IgD-negative memory B cell (primary cell): ENCODE measurements around the gene NEUROG2. TPM values are rescaled to one million over a fixed set of nuclear protein-coding genes. Genes with fewer than 3 reads are reported as not detected.
"Not testable (repeated sequence)": the region's sequence is repeated elsewhere in the genome, so short reads cannot be mapped to it uniquely, and the experiment has no call there.

Source experiments
- H3K27ac Mint-ChIP-seq, 3 donors: one replicate each; pipeline ENCODE4 v1.8.0; 2020 to 2022; ENCODE audit warnings: mild to moderate bottlenecking in 3 of 3, mixed read lengths in 3 of 3, moderate library complexity in 1 of 3
- H3K27me3 Mint-ChIP-seq: one replicate; pipeline ENCODE4 v1.8.0; 2021; ENCODE audit warnings: mixed read lengths
- H3K36me3 Mint-ChIP-seq: one replicate; pipeline ENCODE4 v1.8.0; 2020; ENCODE audit warnings: mild to moderate bottlenecking, mixed read lengths
- H3K4me1 Mint-ChIP-seq, 3 donors: one replicate each; pipeline ENCODE4 v1.8.0; 2020 to 2022; ENCODE audit warnings: mixed read lengths in 3 of 3, mild to moderate bottlenecking in 1 of 3
- H3K4me3 Mint-ChIP-seq, 4 donors: one replicate each; pipeline ENCODE4 v1.8.0; 2020 to 2022; ENCODE audit warnings: mild to moderate bottlenecking in 4 of 4, mixed read lengths in 4 of 4, moderate library complexity in 3 of 4
- H3K9me3 Mint-ChIP-seq, 3 donors: one replicate each; pipeline ENCODE4 v1.8.0; 2020 to 2021; ENCODE audit warnings: mixed read lengths in 3 of 3, mild to moderate bottlenecking in 1 of 3
- polyA plus RNA-seq: library from polyadenylated mRNA; unstranded; fragments of 300-500 nt; fragmentation: Illumina TruSeq; gene quantifications from one replicate; pipeline ENCODE4 v1.2.3, GENCODE V29; 2021

NEUROG2 gene
- polyA plus RNA-seq: not detected

DNA sequence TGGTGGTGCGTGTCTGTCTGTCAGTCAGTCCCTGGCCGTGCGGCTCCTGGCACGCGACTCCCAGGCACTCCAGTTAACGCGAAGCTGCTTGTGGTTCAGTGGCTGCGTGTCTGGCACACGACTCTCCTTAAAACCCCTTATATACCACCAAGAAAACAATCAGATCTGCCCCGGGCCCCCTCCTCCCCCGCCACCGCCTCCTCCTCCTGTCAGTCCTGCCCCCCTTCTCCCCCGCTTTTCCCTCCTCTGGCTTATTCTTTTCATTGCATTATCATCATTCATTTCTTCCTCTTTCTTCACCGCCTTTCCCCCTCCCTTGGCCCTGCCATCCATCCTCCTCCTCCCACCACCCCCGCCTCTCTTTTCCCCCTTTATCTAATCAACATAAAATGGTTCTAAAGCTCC, at the start of gene NEUROG2:
Gene NEUROG2, minus strand, starts transcription at position 115 of the 405 bp plus-strand sequence. CDS start 705 bp downstream, outside the sequence.
- H3K9me3 Mint-ChIP-seq: peaks cover 0 to 12% (median 5%) of the 10 kb centered on the region in 3 donors
- H3K27me3 Mint-ChIP-seq: peaks cover 78% of the 10 kb centered on the region
- H3K4me3 Mint-ChIP-seq: peak within 1 kb of the TSS; percentile 81 to 98 (median 91)
- peak within 1 kb of the TSS; percentile 74 to 91 (median 90) for H3K27ac Mint-ChIP-seq
- H3K4me1 Mint-ChIP-seq: peaks cover 27 to 40% (median 39%) of the 10 kb centered on the region in 3 donors
- peaks cover 2% of the 10 kb centered on the region for H3K36me3 Mint-ChIP-seq

DNA sequence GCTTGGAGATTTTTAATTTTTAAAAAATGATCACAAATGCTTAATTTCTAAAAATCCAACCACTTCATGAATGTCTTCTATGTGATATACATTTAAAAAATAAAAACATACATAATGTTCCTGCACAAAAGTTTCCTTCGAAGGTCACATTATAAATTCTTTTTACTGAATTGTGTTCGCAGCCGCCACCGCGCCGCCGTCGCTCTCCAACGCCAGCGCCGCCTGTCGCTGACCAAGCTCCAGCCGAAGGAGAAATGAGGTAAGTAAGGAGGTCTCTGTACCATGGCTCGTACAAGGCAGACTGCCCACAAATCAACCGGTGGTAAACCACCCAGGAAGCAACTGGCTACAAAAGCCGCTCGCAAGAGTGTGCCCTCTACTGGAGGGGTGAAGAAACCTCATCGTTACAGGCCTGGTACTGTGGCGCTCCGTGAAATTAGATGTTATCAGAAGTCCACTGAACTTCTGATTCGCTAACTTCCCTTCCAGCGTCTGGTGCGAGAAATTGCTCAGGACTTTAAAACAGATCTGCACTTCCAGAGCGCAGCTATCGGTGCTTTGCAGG, 48.8 kb upstream of the NEUROG2 start:
- Mint-ChIP-seq H3K27ac (no peak overlapping the region), H3K9me3 (peaks cover 0 to 3% (median 0%) of the 10 kb centered on the region in 3 donors), H3K36me3 (peaks cover 18% of the 10 kb centered on the region), H3K4me3 (no peak overlapping the region), H3K27me3 (no peaks in the 10 kb centered on the region), H3K4me1 (peaks cover 8 to 11% (median 9%) of the 10 kb centered on the region in 3 donors)

DNA sequence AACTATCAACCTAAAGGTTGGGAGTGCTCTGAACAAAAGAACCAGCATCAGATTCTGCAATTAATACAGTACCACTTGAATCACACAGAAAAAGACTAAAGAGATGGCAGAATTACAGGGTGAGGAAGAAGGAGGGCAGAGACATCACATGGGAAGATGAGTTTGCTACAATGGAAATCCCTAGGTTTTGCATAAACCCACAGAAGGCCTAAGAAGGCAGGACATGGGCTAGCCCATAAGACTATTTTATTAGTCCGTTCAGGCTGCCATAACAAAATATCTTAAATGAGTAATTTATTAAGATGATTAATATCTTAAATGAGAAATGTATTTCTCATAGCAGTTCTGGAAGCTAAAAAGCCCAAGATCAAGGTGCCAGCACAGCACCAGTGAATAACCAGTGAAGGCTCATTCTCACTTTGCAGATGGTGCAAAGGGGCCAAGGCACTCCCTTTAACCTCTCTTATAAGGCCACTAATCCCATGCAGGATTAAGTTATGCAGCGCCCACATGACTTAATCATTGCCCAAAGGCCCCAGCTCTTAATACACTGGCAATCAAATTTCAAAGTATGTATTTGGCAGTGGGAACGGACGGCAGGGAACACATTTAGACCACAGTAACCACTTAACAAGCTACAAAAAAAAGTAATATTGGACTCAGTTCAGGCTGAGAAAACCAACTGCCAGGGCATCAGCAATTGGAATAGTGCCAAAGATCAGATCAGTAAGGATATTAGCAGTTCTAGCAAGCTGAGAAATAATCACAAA, 47.6 kb upstream of the NEUROG2 start:
- H3K36me3 Mint-ChIP-seq: peaks cover 15% of the 10 kb centered on the region
- H3K4me1 Mint-ChIP-seq: peaks cover 11 to 14% (median 12%) of the 10 kb centered on the region in 3 donors
- peaks cover 0 to 3% (median 0%) of the 10 kb centered on the region in 3 donors for H3K9me3 Mint-ChIP-seq
- no peak overlapping the region for H3K4me3 Mint-ChIP-seq
- H3K27me3 Mint-ChIP-seq: no peaks in the 10 kb centered on the region
- no peak overlapping the region for H3K27ac Mint-ChIP-seq

DNA sequence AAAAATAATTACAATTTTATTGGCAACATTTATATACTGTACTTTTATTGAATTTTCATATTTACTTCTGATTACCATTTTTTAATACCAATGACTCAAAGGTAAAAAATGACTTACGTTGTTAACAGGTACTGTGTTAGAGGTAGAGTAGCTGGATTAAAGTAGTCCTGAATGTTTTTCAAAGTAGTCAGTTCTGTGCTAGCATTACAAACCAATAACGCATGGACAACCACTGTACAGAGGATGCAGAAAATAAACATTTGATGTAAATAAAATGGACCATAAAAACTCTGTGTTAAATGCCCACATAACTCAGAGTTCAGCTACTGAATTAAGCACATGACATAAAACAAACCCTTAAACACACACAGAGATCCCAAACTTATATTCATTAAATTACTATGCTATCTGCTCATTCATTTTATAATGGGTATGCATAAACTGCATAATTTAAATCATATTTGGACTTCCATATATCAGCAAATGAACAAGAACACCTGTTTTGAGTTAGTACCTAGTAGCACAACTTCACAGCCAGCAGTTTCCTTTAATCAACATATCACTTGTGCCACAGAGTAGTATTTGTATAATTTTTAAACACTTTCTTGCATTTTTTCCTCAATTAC, 46.4 kb upstream of the NEUROG2 start:
- H3K27me3 Mint-ChIP-seq: no peaks in the 10 kb centered on the region
- H3K36me3 Mint-ChIP-seq: peaks cover 11% of the 10 kb centered on the region
- H3K4me3 Mint-ChIP-seq: no peak overlapping the region
- H3K4me1 Mint-ChIP-seq: peaks cover 11 to 14% (median 12%) of the 10 kb centered on the region in 3 donors
- no peak overlapping the region for H3K27ac Mint-ChIP-seq
- H3K9me3 Mint-ChIP-seq: peaks cover 0 to 3% (median 0%) of the 10 kb centered on the region in 3 donors

DNA sequence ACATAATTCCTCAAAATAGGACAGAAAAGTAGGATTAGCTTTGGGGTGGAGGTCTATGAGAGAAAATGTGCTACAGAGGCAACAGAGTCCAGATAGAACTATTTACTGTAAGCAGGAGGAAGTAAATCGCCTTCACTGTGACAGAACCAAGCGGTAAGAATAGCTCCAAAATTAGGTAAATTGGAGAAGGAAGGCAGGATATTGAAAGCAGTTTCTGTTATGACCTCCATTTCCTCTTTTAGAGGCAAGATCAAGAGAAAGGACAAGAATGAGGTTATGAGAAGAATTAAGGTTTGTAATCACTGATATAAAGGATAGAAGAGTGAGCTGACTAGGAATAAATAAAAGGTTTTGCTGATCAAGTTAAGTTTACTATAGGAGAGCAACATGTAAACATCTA, 44.1 kb upstream of the NEUROG2 start:
- Mint-ChIP-seq H3K27ac (no peak overlapping the region), H3K27me3 (no peaks in the 10 kb centered on the region), H3K4me1 (peaks cover 11 to 14% (median 12%) of the 10 kb centered on the region in 3 donors), H3K36me3 (peaks cover 6% of the 10 kb centered on the region), H3K4me3 (peak overlapping the region in 2 of 4 donors; percentile 3 to 35), H3K9me3 (no peaks in the 10 kb centered on the region)

DNA sequence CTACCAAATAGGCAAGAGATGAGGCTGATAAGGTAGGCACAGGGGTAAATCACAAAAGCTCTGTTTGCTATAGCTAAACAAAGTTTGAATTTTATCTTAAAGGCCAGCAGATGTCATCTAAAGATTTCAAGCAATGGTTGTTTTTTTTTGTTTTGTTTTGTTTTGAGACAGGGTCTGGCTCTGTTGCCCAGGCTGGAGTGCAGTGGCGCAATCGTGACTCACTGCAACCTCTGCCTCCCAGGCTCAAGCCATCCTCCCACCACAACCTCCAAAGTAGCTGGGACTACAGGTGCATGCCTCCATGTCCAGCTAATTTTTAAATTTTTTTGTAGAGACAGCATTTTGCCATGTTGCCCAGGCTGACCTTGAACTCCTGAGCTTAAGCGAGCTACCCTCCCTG, 43.1 kb upstream of the NEUROG2 start:
- H3K9me3 Mint-ChIP-seq: no peaks in the 10 kb centered on the region
- H3K4me3 Mint-ChIP-seq: no peak overlapping the region
- H3K27me3 Mint-ChIP-seq: no peaks in the 10 kb centered on the region
- peaks cover 9 to 14% (median 12%) of the 10 kb centered on the region in 3 donors for H3K4me1 Mint-ChIP-seq
- H3K27ac Mint-ChIP-seq: no peak overlapping the region
- peaks cover 8% of the 10 kb centered on the region for H3K36me3 Mint-ChIP-seq

DNA sequence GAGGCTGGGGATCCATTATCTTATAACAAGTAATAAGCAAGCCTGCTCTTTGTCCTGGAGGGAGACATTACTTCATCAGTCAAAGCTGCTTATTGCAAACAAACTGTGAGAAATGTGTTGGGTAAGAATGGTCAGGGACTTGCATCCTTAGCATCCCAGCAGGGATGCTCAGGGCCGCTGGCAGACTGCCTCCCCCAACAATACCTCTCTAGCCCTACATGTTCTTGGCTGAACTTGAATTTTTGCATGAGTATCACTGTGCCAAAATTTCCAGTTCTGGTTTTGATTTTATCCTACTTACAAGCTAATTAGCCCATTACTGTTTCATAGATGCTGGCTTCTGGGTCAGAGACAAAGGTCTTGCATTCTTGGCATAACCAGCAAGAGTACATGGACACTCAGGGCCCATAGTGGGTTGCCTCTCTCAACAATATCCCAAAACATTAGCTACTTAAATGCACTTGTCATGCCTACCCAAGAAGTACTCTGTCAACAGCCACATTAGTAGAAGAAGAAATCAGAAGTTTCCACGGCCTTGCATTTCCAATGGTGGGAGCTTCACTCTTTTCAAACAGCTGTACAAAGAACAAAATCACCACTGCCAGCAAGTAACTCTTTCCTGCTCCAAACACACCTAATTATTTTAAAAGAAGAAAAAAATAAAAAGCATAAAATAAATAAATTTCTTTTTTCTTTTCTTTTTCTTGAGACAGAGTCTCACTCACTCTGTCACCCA, 41.9 kb upstream of the NEUROG2 start:
- no peak overlapping the region for H3K27ac Mint-ChIP-seq
- no peaks in the 10 kb centered on the region for H3K27me3 Mint-ChIP-seq
- peaks cover 9% of the 10 kb centered on the region for H3K36me3 Mint-ChIP-seq
- no peaks in the 10 kb centered on the region for H3K9me3 Mint-ChIP-seq
- peak overlapping the region in 1 of 4 donors; percentile 23 for H3K4me3 Mint-ChIP-seq
- H3K4me1 Mint-ChIP-seq: peaks cover 9 to 10% (median 10%) of the 10 kb centered on the region in 3 donors

DNA sequence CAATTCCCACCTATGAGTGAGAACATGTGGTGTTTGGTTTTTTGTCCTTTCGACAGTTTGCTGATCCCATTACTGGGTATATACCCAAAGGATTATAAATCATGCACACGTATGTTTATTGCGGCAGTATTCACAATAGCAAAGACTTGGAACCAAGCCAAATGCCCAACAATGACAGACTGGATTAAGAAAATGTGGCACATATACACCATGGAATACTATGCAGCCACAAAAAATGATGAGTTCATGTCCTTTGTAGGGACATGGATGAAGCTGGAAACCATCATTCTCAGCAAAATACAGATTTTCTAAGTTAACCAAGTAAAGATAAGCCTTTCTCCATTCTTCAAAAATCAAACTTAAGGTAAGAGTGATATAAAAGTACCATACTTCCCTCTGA, 38.3 kb upstream of the NEUROG2 start:
- H3K4me3 Mint-ChIP-seq, H3K9me3 Mint-ChIP-seq, H3K4me1 Mint-ChIP-seq: not testable (repeated sequence)

DNA sequence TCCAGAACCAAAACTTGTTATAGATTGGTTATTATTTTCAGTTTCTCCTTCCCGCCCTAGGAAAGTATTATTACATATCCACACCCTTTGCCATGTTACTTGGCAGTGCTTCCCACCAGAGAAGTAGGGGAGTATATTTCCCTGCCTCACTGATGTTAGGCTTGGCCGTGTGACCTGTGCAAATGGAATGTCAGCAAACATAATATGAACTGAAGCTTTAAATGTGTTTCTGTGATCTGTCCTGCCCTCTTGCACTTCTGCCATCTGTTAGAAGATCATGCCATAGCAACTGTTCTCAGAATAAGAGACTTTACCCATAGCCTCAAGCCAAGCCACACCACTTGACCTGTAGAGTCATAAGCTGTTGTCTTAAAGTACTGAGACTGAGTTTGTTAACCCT, 36.7 kb upstream of the NEUROG2 start:
- Mint-ChIP-seq H3K9me3 (no peaks in the 10 kb centered on the region), H3K36me3 (peaks cover 3% of the 10 kb centered on the region), H3K4me3 (no peak overlapping the region)

More for the DNA sequence above, 38.3 kb upstream of the NEUROG2 start:
- H3K36me3 Mint-ChIP-seq, H3K27me3 Mint-ChIP-seq, H3K27ac Mint-ChIP-seq: not testable (repeated sequence)

DNA sequence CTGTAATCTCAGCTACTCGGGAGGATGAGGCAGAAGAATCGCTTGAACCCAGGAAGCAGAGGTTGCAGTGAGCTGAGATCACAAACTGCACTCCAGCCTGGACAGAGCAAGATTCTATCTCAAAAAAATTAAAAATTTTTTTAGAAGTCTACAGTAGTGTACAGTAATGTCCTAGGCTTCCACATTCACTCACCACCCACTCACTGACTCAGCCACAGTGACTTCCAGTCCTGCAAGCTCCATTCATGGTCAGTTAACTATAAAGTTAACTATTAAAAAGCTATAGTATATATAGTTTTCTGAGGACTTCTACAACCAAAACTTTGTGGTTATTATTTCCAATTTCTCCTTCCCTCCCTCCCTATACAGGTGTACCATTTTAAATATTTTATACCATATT, 34.7 kb upstream of the NEUROG2 start:
- Mint-ChIP-seq H3K9me3 (no peaks in the 10 kb centered on the region), H3K27me3 (no peaks in the 10 kb centered on the region), H3K27ac (no peak overlapping the region), H3K36me3 (peaks cover 3% of the 10 kb centered on the region), H3K4me3 (no peak overlapping the region), H3K4me1 (no peaks in the 10 kb centered on the region)

More for the DNA sequence above, 36.7 kb upstream of the NEUROG2 start:
- H3K27me3 Mint-ChIP-seq: no peaks in the 10 kb centered on the region
- no peak overlapping the region for H3K27ac Mint-ChIP-seq
- no peaks in the 10 kb centered on the region for H3K4me1 Mint-ChIP-seq

DNA sequence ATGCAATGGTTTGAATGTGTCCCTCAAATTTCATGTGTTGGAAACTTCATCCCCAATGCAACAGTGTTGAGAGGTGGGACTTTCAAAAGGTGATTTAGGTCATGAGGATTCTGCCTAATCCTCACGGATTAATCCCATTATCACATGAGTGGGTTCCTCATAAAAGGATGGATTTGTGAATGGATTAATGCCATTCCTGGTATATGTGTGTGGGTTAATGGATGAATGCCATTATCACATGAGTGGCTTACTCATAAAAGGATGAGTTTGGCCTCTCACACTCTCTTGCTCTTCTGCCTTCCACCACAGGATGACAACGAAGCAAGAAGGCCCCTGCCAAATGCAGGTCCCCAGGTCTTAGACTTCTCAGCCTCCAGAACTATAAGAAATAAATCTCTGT, 30.5 kb upstream of the NEUROG2 start:
- Mint-ChIP-seq H3K9me3 (peaks cover 0 to 1% (median 0%) of the 10 kb centered on the region in 3 donors), H3K27me3 (no peaks in the 10 kb centered on the region), H3K36me3 (peaks cover 4% of the 10 kb centered on the region), H3K4me1 (no peaks in the 10 kb centered on the region), H3K27ac (no peak overlapping the region), H3K4me3 (no peak overlapping the region)

DNA sequence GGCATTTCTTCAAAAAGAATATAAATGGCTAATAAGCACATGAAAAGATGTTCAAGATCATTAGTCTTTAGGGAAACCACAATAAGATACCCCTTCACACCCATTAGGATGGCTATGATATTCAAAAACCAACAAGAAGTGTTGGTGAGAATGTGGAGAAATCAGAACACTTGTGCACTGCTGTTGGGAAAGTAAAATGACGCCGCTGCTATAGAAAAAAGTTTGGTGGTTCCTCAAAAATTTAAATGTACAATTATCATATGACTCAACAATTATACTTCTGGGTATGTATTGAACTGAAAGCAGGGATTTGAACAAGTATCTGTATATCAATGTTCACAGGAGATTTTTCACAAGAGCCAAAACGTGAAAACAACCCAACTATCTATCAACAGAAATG, 29.4 kb upstream of the NEUROG2 start:
- Mint-ChIP-seq H3K4me3 (no peak overlapping the region), H3K27ac (no peak overlapping the region), H3K4me1 (no peaks in the 10 kb centered on the region), H3K9me3 (peaks cover 0 to 1% (median 0%) of the 10 kb centered on the region in 3 donors), H3K27me3 (no peaks in the 10 kb centered on the region), H3K36me3 (peaks cover 4% of the 10 kb centered on the region)

DNA sequence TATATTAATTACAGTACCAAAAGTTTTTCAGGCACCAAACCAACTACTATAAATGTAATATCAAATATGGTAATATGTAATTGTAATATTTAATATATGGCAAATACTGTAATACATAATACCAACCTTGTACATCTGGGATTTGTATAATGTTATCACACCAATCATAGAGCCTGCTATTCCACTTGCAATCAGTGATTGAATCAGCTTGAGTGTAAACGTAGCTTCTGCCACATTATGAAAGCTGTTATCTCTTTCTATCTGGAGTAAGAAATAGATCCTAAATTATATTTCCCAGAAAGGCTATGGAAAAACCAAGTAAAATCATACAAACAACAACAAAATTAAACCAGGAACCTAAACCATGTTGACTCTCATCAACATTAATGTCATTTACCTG, 24.7 kb upstream of the NEUROG2 start:
- Mint-ChIP-seq H3K27ac (no peak overlapping the region), H3K9me3 (peaks cover 0 to 1% (median 0%) of the 10 kb centered on the region in 3 donors), H3K36me3 (peaks cover 8% of the 10 kb centered on the region), H3K27me3 (no peaks in the 10 kb centered on the region), H3K4me1 (no peaks in the 10 kb centered on the region), H3K4me3 (no peak overlapping the region)

DNA sequence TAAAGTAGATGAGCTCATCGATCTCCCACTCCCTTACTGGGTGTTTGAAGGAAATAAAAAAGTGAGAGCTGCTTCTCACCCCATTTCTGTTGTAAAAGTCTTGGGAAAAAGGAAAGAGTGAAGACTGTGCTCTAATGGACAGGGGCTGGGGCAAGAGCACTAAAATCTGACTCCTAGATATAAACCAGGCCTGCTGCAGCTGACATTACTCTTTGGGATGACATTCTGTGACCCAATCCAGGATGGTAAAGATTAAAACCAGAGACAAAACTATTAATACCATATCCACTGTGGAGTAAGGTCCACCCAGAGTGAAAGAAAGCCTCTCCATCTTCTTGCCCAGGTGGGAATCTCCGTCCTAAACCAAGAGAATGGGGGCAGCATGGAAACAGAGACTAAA, 20.1 kb upstream of the NEUROG2 start:
- Mint-ChIP-seq H3K4me3 (no peak overlapping the region), H3K36me3 (peaks cover 4% of the 10 kb centered on the region), H3K27ac (no peak overlapping the region), H3K27me3 (no peaks in the 10 kb centered on the region), H3K4me1 (no peaks in the 10 kb centered on the region), H3K9me3 (no peaks in the 10 kb centered on the region)

DNA sequence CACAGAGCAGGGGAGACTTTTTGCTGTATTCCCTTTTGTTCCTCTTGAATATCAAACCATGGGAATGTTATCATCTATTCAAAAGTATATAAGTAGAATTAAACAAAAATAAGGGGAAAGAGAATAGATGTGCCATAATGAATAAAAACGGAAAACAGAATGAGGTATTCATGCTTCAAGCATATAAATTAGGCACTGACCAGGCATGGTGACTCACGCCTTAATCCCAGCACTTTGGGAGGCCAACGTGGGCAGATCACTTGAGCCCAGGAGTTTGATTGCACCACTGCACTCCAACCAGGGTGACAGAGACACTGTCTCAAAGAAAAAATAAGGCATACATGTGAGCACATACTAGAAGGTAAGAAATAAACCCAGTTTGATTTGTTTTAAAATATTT, 16.3 kb upstream of the NEUROG2 start:
- Mint-ChIP-seq H3K9me3 (no peaks in the 10 kb centered on the region), H3K27ac (no peak overlapping the region), H3K36me3 (no peaks in the 10 kb centered on the region), H3K27me3 (peaks cover 3% of the 10 kb centered on the region), H3K4me1 (no peaks in the 10 kb centered on the region), H3K4me3 (no peak overlapping the region)
